HEK293 (cell line): ENCODE measurements around the gene ANKRD23.

Experiments used
- TCF7L2 ChIP-seq: IDR thresholded peaks from 2 replicates; pipeline ENCODE4 v1.6.1; 2011; ENCODE audit warnings: low read depth, mild to moderate bottlenecking, inconsistent platforms, low read length, moderate library complexity, borderline replicate concordance
- ZNF768 ChIP-seq: fragments of 450-650 bp; formaldehyde crosslinking; IDR thresholded peaks from 2 replicates; pipeline ENCODE4 v1.5.1; 2018; ENCODE audit warnings: missing biosample characterization, mild to moderate bottlenecking, missing genetic modification characterization

GRCh38 chr2:96799623-96799935 lies 44.2 kb downstream of the ANKRD23 start:
- no peak for TF ChIP-seq TCF7L2
- no peak for TF ChIP-seq ZNF768 (tag by site-specific recombination)
